ENCODE measurements around the gene DCLK3.

The DCLK3 gene

GRCh38 chr3:36762918-36763849 is 1.2 kb downstream of the DCLK3 start:
- DNase-seq: no peak

- DNase-seq: no peak
These were observed 2.6 kb downstream of the DCLK3 start for GRCh38 chr3:36761779-36762178.

GRCh38 chr3:36756269-36756668 is 8.1 kb downstream of the DCLK3 start:
- DNase-seq: no peak

GRCh38 chr3:36751326-36751725 is 13.0 kb downstream of the DCLK3 start:
- no peak for DNase-seq

GRCh38 chr3:36750737-36751136 is 13.6 kb downstream of the DCLK3 start:
- no peak for DNase-seq

GRCh38 chr3:36744763-36745162 is 19.6 kb downstream of the DCLK3 start:
- DNase-seq: no peak

- DNase-seq: no peak
These were observed 20.5 kb downstream of the DCLK3 start for GRCh38 chr3:36743826-36744225.

- DNase-seq: no peak
These were observed 23.1 kb downstream of the DCLK3 start for GRCh38 chr3:36741285-36741684.

- DNase-seq: no peak
These were observed 23.6 kb downstream of the DCLK3 start for GRCh38 chr3:36740787-36741186.

- no peak for DNase-seq
These were observed 25.7 kb downstream of the DCLK3 start for GRCh38 chr3:36738702-36739101.

GRCh38 chr3:36736301-36736700 is 28.1 kb downstream of the DCLK3 start:
- no peak for DNase-seq

- DNase-seq: no peak
These were observed 29.6 kb downstream of the DCLK3 start for GRCh38 chr3:36734742-36735141.

- DNase-seq: no peak
These were observed 30.6 kb downstream of the DCLK3 start for GRCh38 chr3:36733723-36734122.

GRCh38 chr3:36733162-36733696 is 31.1 kb downstream of the DCLK3 start:
- DNase-seq: no peak

- no peak for DNase-seq
These were observed 33.4 kb downstream of the DCLK3 start for GRCh38 chr3:36730966-36731365.

- DNase-seq: no peak
These were observed 34.9 kb downstream of the DCLK3 start for GRCh38 chr3:36729204-36730056.

- DNase-seq: no peak
These were observed 49.8 kb downstream of the DCLK3 start for GRCh38 chr3:36714343-36715086.

GRCh38 chr3:36713904-36714303 is 50.4 kb downstream of the DCLK3 start:
- DNase-seq: no peak

- no peak for DNase-seq
These were observed 53.7 kb downstream of the DCLK3 start for GRCh38 chr3:36710606-36711005.

- no peak for DNase-seq
These were observed 54.5 kb downstream of the DCLK3 start for GRCh38 chr3:36709826-36710365.

GRCh38 chr3:36709281-36709680 is 55.1 kb downstream of the DCLK3 start:
- no peak for DNase-seq

GRCh38 chr3:36707623-36708409 is 56.5 kb downstream of the DCLK3 start:
- DNase-seq: no peak
